ENCODE measurements around the gene RRAS2.
A peak's percentile ranks its signal among the peaks of the same experiment; 100 is the strongest.

GRCh38 chr11:14249121-14249963 is 109.6 kb downstream of the RRAS2 start:
- TF ChIP-seq POLR2A (IDR thresholded peaks at IDR 0.05) (no peak), CTCF (IDR thresholded peaks at IDR 0.05) (peak; percentile 85 to 90 (median 89)), EP300 (IDR thresholded peaks at IDR 0.05; ENCODE audit: low read depth) (no peak), POLR2AphosphoS5 (IDR thresholded peaks at IDR 0.05) (no peak)

Measured in transverse colon (tissue), 4 donors.